Daoy (cell line): ENCODE results near the gene RAET1G. TPM values are rescaled to one million over a fixed set of nuclear protein-coding genes. Genes with fewer than 3 reads are reported as not detected.
"Not testable (repeated sequence)": the region's sequence is repeated elsewhere in the genome, so short reads cannot be mapped to it uniquely, and the experiment has no call there.

ENCODE experiments used
- DNase-seq: peaks from one replicate; pipeline ENCODE4 v3.0.0-alpha.2; 2015; ENCODE audit warnings: low read depth
- total RNA-seq: library from RNA; depleted of rRNA; stranded (reverse); fragments of >200 nt; shearing (Covaris generic); gene quantifications from 2 replicates; pipeline ENCODE4 v1.2.3, GENCODE V29; 2014; rRNA removed

RAET1G gene
- 0.27 and 0.86 TPM in 2 replicates for total RNA-seq

GRCh38 chr6:149922642-149923326, at the start of gene RAET1G:
Gene RAET1G, minus strand, starts transcription at chr6:149923121. Its CDS starts 111 bp downstream, at chr6:149923010.
- DNase-seq: peak; percentile 98

- no peak for DNase-seq
Observed at GRCh38 chr6:149969635-149970034, 46.7 kb upstream of the RAET1G start.

- not testable (repeated sequence) for DNase-seq
Observed at GRCh38 chr6:149968909-149969308, 46.0 kb upstream of the RAET1G start.

- not testable (repeated sequence) for DNase-seq
Observed at GRCh38 chr6:149967999-149968398, 45.1 kb upstream of the RAET1G start.

- no peak for DNase-seq
Observed at GRCh38 chr6:149967591-149967990, 44.7 kb upstream of the RAET1G start.

GRCh38 chr6:149966319-149966718, 43.4 kb upstream of the RAET1G start:
- DNase-seq: not testable (repeated sequence)

GRCh38 chr6:149965194-149966020, 42.5 kb upstream of the RAET1G start:
- peak; percentile 41 for DNase-seq

- peak; percentile 49 for DNase-seq
Observed at GRCh38 chr6:149964308-149965193, 41.6 kb upstream of the RAET1G start.

- peak; percentile 94 for DNase-seq
Observed at GRCh38 chr6:149963462-149964307, 40.8 kb upstream of the RAET1G start, which contains the start of gene ULBP1. Gene ULBP1, plus strand, starts transcription at chr6:149963943. Its CDS starts 107 bp downstream, at chr6:149964050.

- DNase-seq: peak; percentile 89
Observed at GRCh38 chr6:149963212-149963461, 40.2 kb upstream of the RAET1G start.

GRCh38 chr6:149962461-149963211, 39.7 kb upstream of the RAET1G start:
- no peak for DNase-seq

- DNase-seq: peak; percentile 82
Observed at GRCh38 chr6:149961728-149962425, 39.0 kb upstream of the RAET1G start.

- DNase-seq: no peak
Observed at GRCh38 chr6:149960488-149960887, 37.6 kb upstream of the RAET1G start.

GRCh38 chr6:149959806-149960205, 36.9 kb upstream of the RAET1G start:
- not testable (repeated sequence) for DNase-seq

GRCh38 chr6:149958124-149958523, 35.2 kb upstream of the RAET1G start:
- DNase-seq: not testable (repeated sequence)

- DNase-seq: not testable (repeated sequence)
Observed at GRCh38 chr6:149955654-149956317, 32.9 kb upstream of the RAET1G start.

GRCh38 chr6:149954984-149955653, 32.2 kb upstream of the RAET1G start:
- peak; percentile 58 for DNase-seq

- peak; percentile 44 for DNase-seq
Observed at GRCh38 chr6:149954328-149954983, 31.5 kb upstream of the RAET1G start.
